A673 (cell line): ENCODE measurements around the gene EMX1. TPM values are rescaled to one million over a fixed set of nuclear protein-coding genes. Genes with fewer than 3 reads are reported as not detected.

ENCODE experiments used
- BruUV-seq: library from RNA; stranded (reverse); fragments of 400-500 nt; replicated peaks from 2 replicates; lab custom pipeline; 2021; lab: Mats Ljungman, UMichigan
- CTCF ChIA-PET: fragments of 300-600 bp; sonication (Branson Sonifier 250); formaldehyde crosslinking; loops from one replicate; lab custom pipeline; 2022; ENCODE audit warnings: antibody characterized with exemption; lab: Charles Lee
- POLR2A ChIA-PET: fragments of 300-600 bp; sonication (Branson Sonifier 250); formaldehyde crosslinking; loops from one replicate; lab custom pipeline; 2022; ENCODE audit warnings: antibody characterized with exemption; ENCODE audit not compliant: low non-redundant PET; lab: Charles Lee
- DNase-seq: peaks from one replicate; pipeline ENCODE4 v3.0.0-alpha.2; 2015; ENCODE audit warnings: low spot score
- H3K27ac ChIP-seq: fragments of 200-600 bp; sonication (generic); 2 replicates; pipeline ENCODE4 v1.5.1; 2016; ENCODE audit warnings: mixed run types, low read depth, mild to moderate bottlenecking, mixed read lengths, antibody characterized with exemption, low read length; ENCODE audit not compliant: poor library complexity, severe bottlenecking
- H3K27me3 ChIP-seq: fragments of 200-600 bp; sonication (generic); replicated peaks from 2 replicates; pipeline ENCODE4 v1.6.1; 2017; ENCODE audit warnings: mixed run types, low read depth, mild to moderate bottlenecking, mixed read lengths, antibody characterized with exemption, low read length; ENCODE audit not compliant: insufficient read depth, poor library complexity
- H3K36me3 ChIP-seq: fragments of 200-600 bp; sonication (generic); 2 replicates; pipeline ENCODE4 v1.6.1; 2016; ENCODE audit warnings: mixed run types, mild to moderate bottlenecking, mixed read lengths, antibody characterized with exemption, low read length; ENCODE audit not compliant: insufficient read depth, poor library complexity, severe bottlenecking
- H3K4me1 ChIP-seq: fragments of 200-600 bp; sonication (generic); 2 replicates; pipeline ENCODE4 v1.6.1; 2017; ENCODE audit warnings: mixed run types, mild to moderate bottlenecking, mixed read lengths, antibody characterized with exemption, low read length; ENCODE audit not compliant: insufficient read depth, poor library complexity, severe bottlenecking
- H3K4me3 ChIP-seq: fragments of 200-600 bp; sonication (generic); 2 replicates; pipeline ENCODE4 v1.5.1; 2016; ENCODE audit warnings: low read depth, mixed run types, mild to moderate bottlenecking, mixed read lengths, low read length; ENCODE audit not compliant: poor library complexity, severe bottlenecking
- H3K9me3 ChIP-seq: fragments of 200-600 bp; sonication (generic); 2 replicates; pipeline ENCODE4 v1.6.1; 2016; ENCODE audit warnings: mixed run types, low read depth, mild to moderate bottlenecking, mixed read lengths, antibody characterized with exemption, low read length; ENCODE audit not compliant: poor library complexity, severe bottlenecking
- CTCF ChIP-seq: fragments of 300-800, 200-600 bp; sonication (generic); conservative IDR thresholded peaks from 2 replicates; pipeline ENCODE4 v1.5.1; 2017; ENCODE audit warnings: low read depth, mild to moderate bottlenecking, antibody characterized with exemption, low read length, moderate library complexity, mixed read lengths
- EZH2 ChIP-seq: fragments of 200-600 bp; sonication (generic); IDR thresholded peaks from 2 replicates; pipeline ENCODE4 v1.6.1; 2017; ENCODE audit warnings: borderline replicate concordance, low read depth, mild to moderate bottlenecking, mixed read lengths, antibody characterized with exemption, low read length; ENCODE audit not compliant: poor library complexity, severe bottlenecking
- intact Hi-C: fragments of 100-400 bp; cut with micrococcal nuclease; formaldehyde crosslinking; loops from one replicate; pipeline ENCODE4 v1.10.0; 2022; ENCODE audit not compliant: unreplicated experiment
- total RNA-seq: library from RNA; stranded (reverse); gene quantifications from 2 replicates; pipeline ENCODE4 v1.2.3, GENCODE V29; 2021

The EMX1 gene
- total RNA-seq, 1 experiment from 2014 or later: not detected

- no peak overlapping the region for H3K4me3 ChIP-seq
- H3K36me3 ChIP-seq: no peaks in the 10 kb centered on the region
- TF ChIP-seq CTCF (no peak), EZH2 (no peak)
- no peak for DNase-seq
- H3K27me3 ChIP-seq: peaks cover 15% of the 10 kb centered on the region
- intact Hi-C loops: loop anchor here (10.0 kb wide), 1 partner anchor 188 kb away; no protein-coding TSS in a partner anchor
- H3K27ac ChIP-seq: no peak overlapping the region
- BruUV-seq: no TSS peak
- ChIA-PET CTCF (interaction anchor here (0.9 kb wide), 1 partner anchor 281 kb away, joined by 3 read pairs; no protein-coding TSS in a partner anchor), POLR2A (no interaction called here)
- no peaks in the 10 kb centered on the region for H3K4me1 ChIP-seq
- no peaks in the 10 kb centered on the region for H3K9me3 ChIP-seq
Measured at GRCh38 chr2:72896446-72896845, 20.9 kb upstream of the EMX1 start.

- intact Hi-C loops: loop anchor here (10.0 kb wide), 1 partner anchor 187 kb away; no protein-coding TSS in a partner anchor
- Histone ChIP-seq H3K9me3 (no peaks in the 10 kb centered on the region), H3K27me3 (peaks cover 30% of the 10 kb centered on the region), H3K27ac (no peak overlapping the region), H3K4me1 (no peaks in the 10 kb centered on the region), H3K36me3 (no peaks in the 10 kb centered on the region), H3K4me3 (no peak overlapping the region)
- CTCF ChIA-PET: interaction anchor here (0.7 kb wide), 1 partner anchor 11 kb away, joined by 3 read pairs; no protein-coding TSS in a partner anchor
- TF ChIP-seq CTCF (no peak), EZH2 (no peak)
- no TSS peak for BruUV-seq
- DNase-seq: no peak
- POLR2A ChIA-PET: no interaction called here
Measured at GRCh38 chr2:72897785-72898584, 19.3 kb upstream of the EMX1 start.

- TF ChIP-seq EZH2 (no peak), CTCF (no peak)
- Histone ChIP-seq H3K4me1 (no peaks in the 10 kb centered on the region), H3K27me3 (peaks cover 36% of the 10 kb centered on the region), H3K36me3 (no peaks in the 10 kb centered on the region), H3K27ac (no peak overlapping the region), H3K9me3 (no peaks in the 10 kb centered on the region), H3K4me3 (no peak overlapping the region)
- DNase-seq: no peak
- POLR2A ChIA-PET: no interaction called here
- BruUV-seq: no TSS peak
- CTCF ChIA-PET: interaction anchor here (0.5 to 0.7 kb wide), 2 partner anchors 11 to 165 kb away, joined by 3 read pairs; no protein-coding TSS in a partner anchor
- intact Hi-C loops: loop anchor here (10.0 kb wide), 1 partner anchor 186 kb away; no protein-coding TSS in a partner anchor
Measured at GRCh38 chr2:72898585-72898906, 18.8 kb upstream of the EMX1 start.
